Loucy (cell line): ENCODE measurements around the gene RBM33.
A peak's percentile ranks its signal among the peaks of the same experiment; 100 is the strongest.

Source experiments
- H2AFZ ChIP-seq: fragments of 200-600 bp; sonication (generic); 2 replicates; pipeline ENCODE4 v1.6.0; 2016; ENCODE audit warnings: antibody characterized with exemption, mild to moderate bottlenecking, low read length, moderate library complexity
- H3F3A ChIP-seq: fragments of 200-600 bp; 2 replicates; pipeline ENCODE4 v1.6.0; 2016; ENCODE audit warnings: antibody characterized with exemption, low read depth, mild to moderate bottlenecking
- H3K27me3 ChIP-seq: fragments of 200-600 bp; sonication (generic); 2 replicates; pipeline ENCODE4 v1.6.1; 2014; ENCODE audit warnings: low read length, mild to moderate bottlenecking; ENCODE audit not compliant: insufficient read depth, poor library complexity, severe bottlenecking
- H3K36me3 ChIP-seq: fragments of 200-600 bp; sonication (generic); 2 replicates; pipeline ENCODE4 v1.6.1; 2016; ENCODE audit warnings: low read length; ENCODE audit not compliant: insufficient read depth
- H3K4me1 ChIP-seq: fragments of 200-600 bp; sonication (generic); 2 replicates; pipeline ENCODE4 v1.5.1; 2014; ENCODE audit warnings: low read length, mild to moderate bottlenecking; ENCODE audit not compliant: insufficient read depth, poor library complexity, severe bottlenecking
- H3K4me2 ChIP-seq: fragments of 200-600 bp; sonication (generic); 2 replicates; pipeline ENCODE4 v1.6.0; 2014; ENCODE audit warnings: antibody characterized with exemption, low read length, low read depth, mild to moderate bottlenecking; ENCODE audit not compliant: poor library complexity, severe bottlenecking
- H3K4me3 ChIP-seq: fragments of 200-600 bp; sonication (generic); 2 replicates; pipeline ENCODE4 v1.5.1; 2014; ENCODE audit warnings: low read length, mild to moderate bottlenecking, mixed read lengths; ENCODE audit not compliant: poor library complexity, severe bottlenecking
- H3K79me2 ChIP-seq: fragments of 200-600 bp; sonication (generic); 2 replicates; pipeline ENCODE4 v1.6.1; 2014; ENCODE audit warnings: low read length; ENCODE audit not compliant: insufficient read depth
- H3K9ac ChIP-seq: fragments of 200-600 bp; sonication (generic); 2 replicates; pipeline ENCODE4 v1.6.0; 2014; ENCODE audit warnings: mild to moderate bottlenecking, low read depth, low read length, moderate library complexity; ENCODE audit not compliant: poor library complexity, severe bottlenecking
- H3K9me2 ChIP-seq: fragments of 200-600 bp; sonication (generic); replicated peaks from 2 replicates; pipeline ENCODE4 v1.6.1; 2016; ENCODE audit warnings: low read depth, low read length, mixed read lengths
- H3K9me3 ChIP-seq: fragments of 200-600 bp; sonication (generic); 2 replicates; pipeline ENCODE4 v1.6.1; 2014; ENCODE audit warnings: mild to moderate bottlenecking, antibody characterized with exemption, low read length, low read depth; ENCODE audit not compliant: insufficient read depth
- H4K20me1 ChIP-seq: fragments of 200-600 bp; sonication (generic); 2 replicates; pipeline ENCODE4 v1.6.0; 2014; ENCODE audit warnings: antibody characterized with exemption, low read length, mild to moderate bottlenecking; ENCODE audit not compliant: insufficient read depth, poor library complexity, severe bottlenecking
- EZH2phosphoT487 ChIP-seq: fragments of 200-600 bp; IDR thresholded peaks from 2 replicates; pipeline ENCODE4 v1.6.1; 2018; ENCODE audit warnings: antibody characterized with exemption, mild to moderate bottlenecking, moderate library complexity, borderline replicate concordance
- TF ChIP-seq, protein P1 (sequence below): fragments of 200-600 bp; sonication (generic); conservative IDR thresholded peaks from 2 replicates; pipeline ENCODE4 v1.5.1; 2014; ENCODE audit warnings: mild to moderate bottlenecking, antibody characterized with exemption, low read length

Gene RBM33

DNA sequence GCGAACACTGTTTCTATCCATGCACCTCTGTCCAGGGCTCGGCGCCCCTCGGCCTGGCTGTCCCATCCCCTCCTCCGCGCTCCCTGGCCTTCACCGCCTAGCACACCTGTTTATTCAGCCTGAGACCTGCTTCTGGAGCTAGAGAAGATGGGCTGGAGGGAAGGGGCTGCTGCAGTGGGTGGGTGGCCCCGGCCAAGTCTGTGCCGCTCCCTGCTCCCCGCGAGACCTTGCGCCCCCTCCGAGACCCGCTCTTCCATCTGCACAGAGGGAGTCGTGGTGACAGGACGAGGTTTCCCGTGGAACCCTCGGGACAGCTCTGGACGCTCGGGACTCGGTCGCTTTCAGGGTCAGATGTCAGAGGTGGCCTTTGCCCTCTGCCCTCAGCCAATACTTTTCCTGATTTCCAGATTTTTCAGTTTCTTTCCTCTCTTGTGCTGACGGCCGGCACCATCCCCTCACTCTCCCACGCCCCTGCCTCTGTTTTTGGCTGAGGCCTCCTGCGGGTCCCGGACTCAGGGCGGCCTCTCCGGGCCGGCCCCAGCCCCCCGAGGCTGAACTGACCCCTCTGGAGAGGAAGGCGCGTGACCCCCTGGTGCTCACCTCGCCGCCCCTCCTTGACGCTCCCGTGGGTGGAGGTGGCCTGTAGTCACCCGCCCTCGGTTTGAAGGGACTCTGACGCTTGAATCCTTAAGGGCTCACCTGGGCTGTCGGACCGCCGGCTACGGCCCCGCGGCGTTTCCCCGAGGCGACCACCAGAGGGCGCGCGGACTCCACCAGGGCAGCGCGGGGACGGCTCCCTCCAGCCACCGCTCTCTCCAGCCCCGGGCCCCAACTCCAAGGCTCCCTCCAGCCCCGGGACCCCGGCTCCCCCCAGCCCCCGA, 152.2 kb downstream of the RBM33 start:
- Histone ChIP-seq H2AFZ (no peak overlapping the region), H3K4me2 (no peak overlapping the region), H3K27me3 (no peaks in the 10 kb centered on the region), H3K9ac (no peak overlapping the region), H3K36me3 (no peaks in the 10 kb centered on the region), H3K9me2 (no peaks in the 10 kb centered on the region), H3K4me1 (no peaks in the 10 kb centered on the region), H3F3A (no peaks in the 10 kb centered on the region), H4K20me1 (no peaks in the 10 kb centered on the region), H3K4me3 (no peak overlapping the region), H3K79me2 (no peaks in the 10 kb centered on the region), H3K9me3 (no peaks in the 10 kb centered on the region)
- no peak for TF ChIP-seq EZH2phosphoT487
- TF ChIP-seq, protein P1, sequence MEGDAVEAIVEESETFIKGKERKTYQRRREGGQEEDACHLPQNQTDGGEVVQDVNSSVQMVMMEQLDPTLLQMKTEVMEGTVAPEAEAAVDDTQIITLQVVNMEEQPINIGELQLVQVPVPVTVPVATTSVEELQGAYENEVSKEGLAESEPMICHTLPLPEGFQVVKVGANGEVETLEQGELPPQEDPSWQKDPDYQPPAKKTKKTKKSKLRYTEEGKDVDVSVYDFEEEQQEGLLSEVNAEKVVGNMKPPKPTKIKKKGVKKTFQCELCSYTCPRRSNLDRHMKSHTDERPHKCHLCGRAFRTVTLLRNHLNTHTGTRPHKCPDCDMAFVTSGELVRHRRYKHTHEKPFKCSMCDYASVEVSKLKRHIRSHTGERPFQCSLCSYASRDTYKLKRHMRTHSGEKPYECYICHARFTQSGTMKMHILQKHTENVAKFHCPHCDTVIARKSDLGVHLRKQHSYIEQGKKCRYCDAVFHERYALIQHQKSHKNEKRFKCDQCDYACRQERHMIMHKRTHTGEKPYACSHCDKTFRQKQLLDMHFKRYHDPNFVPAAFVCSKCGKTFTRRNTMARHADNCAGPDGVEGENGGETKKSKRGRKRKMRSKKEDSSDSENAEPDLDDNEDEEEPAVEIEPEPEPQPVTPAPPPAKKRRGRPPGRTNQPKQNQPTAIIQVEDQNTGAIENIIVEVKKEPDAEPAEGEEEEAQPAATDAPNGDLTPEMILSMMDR = peak; percentile 52

DNA sequence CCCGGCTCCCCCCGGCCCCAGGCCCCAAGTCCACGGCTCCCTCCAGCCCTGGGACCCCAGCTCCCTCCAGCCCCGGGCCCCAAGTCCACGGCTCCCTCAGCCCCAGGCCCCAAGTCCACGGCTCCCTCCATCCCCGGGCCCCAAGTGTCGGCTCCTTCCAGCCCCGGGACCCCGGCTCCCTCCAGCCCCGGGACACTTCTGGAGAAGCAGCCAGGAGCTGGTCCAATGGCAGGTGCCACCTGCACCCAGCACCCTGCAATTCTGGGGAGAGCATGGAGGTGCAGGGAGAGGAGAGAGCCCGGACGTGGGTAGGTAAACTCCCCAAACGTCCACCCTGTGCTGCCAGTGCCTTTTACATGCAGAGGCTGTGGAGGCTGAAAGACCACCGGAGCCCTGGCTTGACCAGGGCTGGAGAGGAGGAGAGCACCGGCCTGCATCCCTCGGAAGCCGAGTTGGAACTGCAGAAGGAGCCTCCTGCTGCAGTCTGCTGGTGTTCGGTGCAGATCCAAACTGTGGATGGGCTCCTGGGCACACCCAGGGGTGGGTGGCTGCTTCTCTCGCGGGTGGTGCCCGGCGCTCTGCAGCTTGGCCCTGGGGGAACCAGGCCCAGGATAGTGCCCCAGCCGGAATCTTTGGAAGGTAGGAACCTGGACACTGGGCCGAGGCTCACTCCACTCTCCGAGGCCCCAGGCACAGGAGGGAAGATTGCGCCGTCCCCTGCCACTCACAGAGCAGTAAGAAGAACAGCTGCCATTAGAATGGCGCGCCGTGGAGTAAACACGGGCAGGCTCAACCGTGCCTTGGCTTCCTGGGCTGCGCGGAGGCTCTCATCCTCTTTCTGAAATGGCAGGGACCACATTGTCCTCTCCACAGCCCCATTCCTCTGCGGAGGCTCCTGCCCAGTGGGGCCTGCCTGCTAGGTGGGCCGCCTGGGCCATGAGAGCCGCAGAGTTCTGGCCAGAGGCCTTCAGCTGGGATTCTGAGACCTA, 153.1 kb downstream of the RBM33 start:
- Histone ChIP-seq H3K9me2 (no peaks in the 10 kb centered on the region), H3K4me1 (no peaks in the 10 kb centered on the region), H3K36me3 (no peaks in the 10 kb centered on the region), H3F3A (no peaks in the 10 kb centered on the region), H2AFZ (no peak overlapping the region), H3K27me3 (no peaks in the 10 kb centered on the region), H3K9ac (no peak overlapping the region), H3K4me3 (no peak overlapping the region), H4K20me1 (no peaks in the 10 kb centered on the region), H3K9me3 (no peaks in the 10 kb centered on the region), H3K4me2 (no peak overlapping the region), H3K79me2 (no peaks in the 10 kb centered on the region)
- TF ChIP-seq EZH2phosphoT487 = no peak
- TF ChIP-seq, protein P1 = no peak; the same call in 1 of the 2 replicates

DNA sequence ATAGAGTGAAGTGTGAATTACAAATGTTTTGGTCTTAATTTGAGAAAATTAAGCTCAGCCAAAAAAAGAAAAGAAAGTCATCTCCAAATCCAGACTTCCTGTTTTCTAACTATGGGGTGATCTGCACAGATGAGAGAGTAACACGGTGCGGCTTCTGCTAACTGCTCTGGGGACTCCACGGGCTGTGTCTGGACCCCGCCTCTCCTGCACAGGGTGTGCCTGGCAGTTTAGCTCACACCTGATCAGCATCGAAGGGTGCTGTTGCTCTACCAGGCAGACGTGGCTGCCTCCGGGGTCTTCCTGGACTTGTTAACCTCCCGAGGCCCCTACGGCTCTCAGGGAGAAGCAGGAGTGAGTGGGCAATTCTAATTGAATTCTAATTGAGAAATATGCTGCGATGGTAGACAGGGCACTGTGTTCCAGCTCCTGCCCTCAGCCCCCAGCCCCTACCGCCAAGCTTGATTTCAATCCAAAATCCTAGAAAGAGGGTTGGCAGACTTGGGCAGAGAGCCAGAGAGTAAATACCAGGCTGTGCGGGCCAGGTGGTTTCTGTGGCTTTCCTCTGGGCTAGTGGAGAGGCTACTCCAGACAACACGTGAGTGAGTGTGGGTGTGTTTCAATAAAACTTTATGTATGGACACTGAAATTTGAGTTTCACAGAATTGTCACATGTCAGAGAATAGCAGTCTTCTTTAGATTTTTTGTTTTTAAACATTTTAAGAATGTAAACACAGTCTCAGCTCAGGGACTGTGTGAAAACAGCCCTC, 154.4 kb downstream of the RBM33 start:
- Histone ChIP-seq H3K36me3 (no peaks in the 10 kb centered on the region), H2AFZ (no peak overlapping the region), H3K4me2 (no peak overlapping the region), H3K27me3 (peaks cover 3% of the 10 kb centered on the region), H3K9me3 (no peaks in the 10 kb centered on the region), H3F3A (no peaks in the 10 kb centered on the region), H3K9ac (no peak overlapping the region), H3K4me3 (no peak overlapping the region), H4K20me1 (no peaks in the 10 kb centered on the region), H3K79me2 (no peaks in the 10 kb centered on the region), H3K9me2 (no peaks in the 10 kb centered on the region), H3K4me1 (no peaks in the 10 kb centered on the region)
- TF ChIP-seq, protein P1 = no peak
- TF ChIP-seq EZH2phosphoT487 = no peak
